ENCODE measurements around the gene AUTS2.
"Not testable (repeated sequence)": the region's sequence is repeated elsewhere in the genome, so short reads cannot be mapped to it uniquely, and the experiment has no call there.

The AUTS2 gene

GRCh38 chr7:70630818-70631457 is 1032.7 kb downstream of the AUTS2 start:
- DNase-seq (ENCODE audit: low read depth): peak; percentile 50

DNA sequence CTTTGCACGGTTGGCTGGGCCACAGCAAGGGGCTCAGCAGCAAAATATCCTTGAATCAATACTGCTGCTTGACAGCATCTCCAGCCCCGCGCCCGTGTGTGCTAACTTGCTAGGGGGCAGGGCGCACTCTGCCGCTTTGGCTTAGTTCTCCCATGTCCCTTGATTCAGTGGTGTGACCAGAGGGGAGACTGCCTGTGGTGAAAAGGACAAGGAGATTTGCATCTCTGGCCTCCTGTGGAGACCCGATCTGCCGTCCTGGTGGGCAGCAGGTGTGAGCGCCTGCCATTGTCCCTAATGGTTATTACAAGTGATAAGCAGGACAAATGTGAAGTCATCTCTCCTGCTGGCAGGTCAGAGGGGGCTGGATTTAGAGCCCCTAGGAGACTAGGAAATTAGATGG is 1033.4 kb downstream of the AUTS2 start:
- DNase-seq (ENCODE audit: low read depth): no peak

DNA sequence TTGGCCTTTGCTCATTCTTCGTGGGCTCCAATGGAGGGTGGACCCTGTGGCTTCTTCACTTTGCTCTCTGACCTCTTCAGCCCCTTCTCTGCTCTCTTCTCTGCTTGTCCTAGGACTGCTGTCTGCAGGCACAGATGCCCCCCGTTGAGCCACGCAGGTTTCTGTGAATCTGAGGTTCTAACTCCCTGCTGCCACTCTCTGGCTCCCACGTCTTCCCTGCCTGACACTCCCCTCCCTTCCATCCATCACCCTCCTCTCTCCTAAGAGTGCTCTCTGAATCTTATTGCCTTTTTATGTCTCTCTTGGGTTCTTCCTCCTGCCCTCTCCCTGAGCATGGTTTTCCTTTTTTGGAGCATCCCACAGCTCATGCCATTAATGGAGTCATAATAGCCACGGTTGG is 1034.1 kb downstream of the AUTS2 start:
- DNase-seq (ENCODE audit: low read depth): no peak

GRCh38 chr7:70634071-70634470 is 1035.8 kb downstream of the AUTS2 start:
- no peak for DNase-seq (ENCODE audit: low read depth)

GRCh38 chr7:70634610-70635068 is 1036.4 kb downstream of the AUTS2 start:
- peak; percentile 97 for DNase-seq (ENCODE audit: low read depth)

GRCh38 chr7:70635633-70636032 is 1037.4 kb downstream of the AUTS2 start:
- DNase-seq (ENCODE audit: low read depth): peak; percentile 25

DNA sequence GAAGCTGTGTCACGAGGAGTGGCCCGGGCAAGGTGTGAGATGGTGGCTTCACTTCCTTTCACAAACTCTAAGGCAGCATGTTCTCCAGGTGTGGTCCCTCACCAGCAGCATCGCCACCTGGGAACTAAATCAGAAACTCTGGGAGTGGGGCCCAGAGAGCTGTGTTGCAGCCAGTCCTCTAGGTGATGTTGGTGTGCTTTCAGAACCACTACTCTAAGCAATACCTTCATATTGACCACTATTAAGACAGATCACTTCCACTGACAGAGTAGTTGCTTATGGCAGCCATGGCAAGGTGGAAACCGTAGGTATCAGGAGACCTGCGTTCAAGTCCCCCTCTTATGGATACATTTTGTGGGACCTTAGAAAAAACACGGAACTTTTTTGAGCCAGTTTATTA is 1037.9 kb downstream of the AUTS2 start:
- DNase-seq (ENCODE audit: low read depth): no peak

DNA sequence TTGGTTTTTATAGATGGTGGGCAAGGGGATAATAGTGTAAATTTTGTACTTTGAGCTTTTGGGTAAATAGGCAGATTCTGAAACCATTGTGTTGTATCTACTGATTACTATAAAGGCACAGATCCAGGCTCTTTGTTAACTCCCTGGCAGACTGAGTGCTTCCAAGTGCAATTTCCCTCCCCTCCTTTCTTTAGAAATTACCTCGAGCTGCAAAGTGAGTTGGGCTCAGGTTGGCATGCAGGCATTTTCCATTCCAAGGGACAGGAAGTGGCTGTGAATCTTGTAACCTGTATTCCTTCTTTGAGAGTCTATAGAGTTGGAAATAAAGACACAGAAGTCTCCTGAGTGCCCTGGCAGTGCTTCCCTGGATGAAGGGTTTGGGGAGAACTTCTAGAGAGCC is 1039.5 kb downstream of the AUTS2 start:
- no peak for DNase-seq (ENCODE audit: low read depth)

- no peak for DNase-seq (ENCODE audit: low read depth)
Measured at GRCh38 chr7:70638158-70639107, 1040.2 kb downstream of the AUTS2 start.

GRCh38 chr7:70640266-70640833 is 1042.1 kb downstream of the AUTS2 start:
- peak; percentile 81 for DNase-seq (ENCODE audit: low read depth)

GRCh38 chr7:70641882-70642281 is 1043.6 kb downstream of the AUTS2 start:
- no peak for DNase-seq (ENCODE audit: low read depth)

DNA sequence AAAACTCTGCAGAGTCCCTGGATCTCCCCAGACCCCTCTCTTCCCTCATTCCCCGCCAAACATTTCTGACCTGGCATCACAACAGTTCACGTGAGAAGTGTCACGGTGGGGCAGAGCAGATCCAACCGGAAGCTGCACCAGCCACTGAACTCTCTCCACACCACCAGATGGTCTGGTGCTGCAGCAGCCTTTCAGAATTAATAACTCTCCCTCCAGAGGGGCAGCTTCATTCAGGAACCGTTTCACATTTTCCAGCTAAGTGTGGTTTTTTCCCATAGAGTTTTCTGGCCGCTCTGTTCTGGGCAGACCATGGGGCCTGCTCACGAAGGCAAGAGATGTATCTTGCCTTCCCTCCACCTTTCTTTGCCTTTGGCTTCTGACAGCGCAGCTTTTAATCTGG is 1047.0 kb downstream of the AUTS2 start:
- DNase-seq (ENCODE audit: low read depth): no peak

GRCh38 chr7:70645876-70646351 is 1047.6 kb downstream of the AUTS2 start:
- DNase-seq (ENCODE audit: low read depth): no peak

DNA sequence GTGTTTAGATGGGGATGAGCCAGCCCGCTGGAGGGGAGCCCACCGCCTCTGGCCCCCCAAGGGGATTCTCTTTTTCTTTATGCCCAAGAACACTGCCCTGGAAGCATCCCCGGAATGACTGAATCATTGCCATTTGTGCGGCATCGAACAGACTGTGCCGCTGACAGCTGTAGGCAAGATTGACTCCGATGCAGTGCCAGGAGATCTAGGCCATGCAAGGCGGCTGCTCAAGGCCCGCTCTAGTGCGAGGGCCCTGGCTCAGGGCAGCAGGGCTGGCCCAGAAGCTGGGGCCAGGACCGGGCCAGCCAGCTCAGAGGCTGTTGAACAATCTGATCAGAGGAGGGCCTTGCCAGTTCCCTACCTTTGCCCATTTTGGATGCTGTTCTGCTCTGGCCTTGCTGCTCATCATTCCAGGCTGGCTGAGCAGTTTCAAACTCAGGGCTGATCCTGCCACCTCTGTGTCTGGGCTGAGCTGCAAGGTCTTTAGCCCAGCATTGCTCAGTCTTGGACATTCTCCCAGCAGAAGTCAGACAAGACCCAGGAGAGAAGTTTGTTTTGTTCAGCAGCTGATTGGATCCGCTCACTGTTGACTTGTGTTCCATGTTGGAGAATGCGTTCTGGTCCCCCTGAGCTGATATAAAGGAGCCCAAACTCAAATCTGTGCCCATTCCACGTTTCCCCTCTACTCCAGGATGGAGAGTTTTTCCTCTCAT is 1048.4 kb downstream of the AUTS2 start:
- DNase-seq (ENCODE audit: low read depth): no peak

GRCh38 chr7:70647801-70648498 is 1049.7 kb downstream of the AUTS2 start:
- peak; percentile 94 for DNase-seq (ENCODE audit: low read depth)

GRCh38 chr7:70648499-70648861 is 1050.2 kb downstream of the AUTS2 start:
- DNase-seq (ENCODE audit: low read depth): not testable (repeated sequence)

DNA sequence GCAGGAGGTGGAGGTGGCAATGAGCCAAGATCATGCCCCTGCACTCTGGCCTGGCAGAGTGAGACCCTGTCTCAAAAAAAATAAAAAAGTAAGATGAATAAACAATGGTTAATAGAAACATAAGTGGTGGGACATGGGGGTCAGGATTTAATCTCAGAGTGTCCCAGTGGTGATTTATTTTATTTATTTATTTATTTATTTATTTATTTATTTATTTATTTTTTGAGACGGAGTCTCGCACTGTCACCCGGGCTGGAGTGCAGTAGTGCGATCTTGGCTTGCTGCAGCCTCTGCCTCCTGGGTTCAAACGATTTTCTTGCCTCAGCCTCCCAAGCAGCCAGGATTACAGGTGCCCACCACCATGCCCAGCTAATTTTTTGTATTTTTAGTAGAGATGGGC is 1051.0 kb downstream of the AUTS2 start:
- DNase-seq (ENCODE audit: low read depth): no peak

DNA sequence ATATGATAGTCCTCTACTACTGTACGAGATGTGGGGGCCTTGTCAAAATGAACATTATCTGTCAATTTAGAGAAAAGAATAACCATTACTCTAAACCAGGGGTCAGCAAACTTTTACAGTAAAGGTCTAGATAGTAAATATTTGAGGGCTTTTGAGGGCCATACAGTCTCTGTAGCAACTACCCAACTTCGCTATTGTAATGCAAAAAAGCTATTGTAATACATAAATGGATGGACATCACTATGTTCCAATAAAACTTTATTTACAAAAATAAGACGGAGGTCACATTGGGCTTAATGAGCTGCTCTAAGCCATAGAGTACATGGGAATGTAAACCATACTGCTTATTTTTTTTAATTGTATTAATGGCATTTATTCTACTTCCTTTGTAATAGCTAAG is 1055.9 kb downstream of the AUTS2 start:
- no peak for DNase-seq (ENCODE audit: low read depth)

DNA sequence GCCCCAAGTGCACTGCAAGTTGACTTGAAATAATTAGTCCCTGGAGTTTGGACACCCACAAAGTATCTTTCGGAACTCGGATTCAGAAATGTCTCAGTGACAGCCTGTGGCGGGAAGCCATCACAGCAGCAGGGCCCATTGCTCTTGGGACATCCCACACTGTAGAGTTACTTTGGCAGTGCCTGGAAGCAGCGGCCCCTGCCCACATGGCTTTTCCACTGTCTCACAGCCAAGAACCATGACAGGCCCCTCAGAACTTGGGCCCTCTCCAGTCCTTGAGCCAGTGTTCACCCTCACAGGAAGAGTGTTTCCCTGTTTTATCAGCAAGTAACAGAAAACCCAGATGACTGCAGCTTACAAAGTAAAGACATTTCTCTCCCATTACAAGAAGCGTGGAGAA is 1056.7 kb downstream of the AUTS2 start:
- DNase-seq (ENCODE audit: low read depth): no peak

DNA sequence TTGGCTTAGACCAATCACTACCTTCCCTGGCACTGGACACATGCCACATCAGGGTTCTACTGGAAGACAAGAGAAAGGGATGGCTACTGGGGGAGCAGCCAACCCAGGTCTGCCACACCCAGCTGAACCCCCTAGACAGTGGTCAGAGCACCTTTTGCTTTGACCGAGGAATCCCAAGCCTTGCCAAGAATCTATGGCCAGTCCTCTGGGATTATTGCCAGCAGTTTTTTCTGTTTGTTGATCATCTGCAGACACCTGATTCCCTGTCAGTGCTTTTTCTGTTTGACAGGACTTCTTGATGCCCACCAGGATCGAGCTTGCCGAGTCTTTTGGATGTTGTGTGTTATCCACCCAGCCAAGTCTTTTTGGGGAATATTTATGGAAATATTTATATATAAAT is 1057.4 kb downstream of the AUTS2 start:
- DNase-seq (ENCODE audit: low read depth): no peak

DNA sequence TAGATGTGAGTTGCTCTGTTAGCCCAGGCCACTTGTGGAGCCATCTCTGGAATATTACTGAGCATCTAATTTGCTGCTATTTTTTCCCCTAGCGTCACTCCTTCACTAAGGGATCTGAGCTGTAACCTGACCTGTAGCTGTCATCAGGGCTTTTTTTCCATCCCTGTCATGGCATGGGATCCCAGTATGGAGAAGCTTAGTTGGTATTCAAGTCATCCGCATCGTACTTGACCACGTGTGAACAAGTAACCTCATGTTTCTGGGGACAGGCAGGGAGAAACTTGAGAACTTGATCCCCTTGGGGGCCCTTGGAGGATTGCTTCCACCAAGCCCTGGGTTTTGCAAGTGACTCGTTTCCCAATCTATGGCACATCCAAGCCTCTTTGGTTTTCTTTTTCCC is 1059.3 kb downstream of the AUTS2 start:
- no peak for DNase-seq (ENCODE audit: low read depth)

Data from ELR (cell line).